ENCODE results near the gene CD6.

Gene CD6

DNA sequence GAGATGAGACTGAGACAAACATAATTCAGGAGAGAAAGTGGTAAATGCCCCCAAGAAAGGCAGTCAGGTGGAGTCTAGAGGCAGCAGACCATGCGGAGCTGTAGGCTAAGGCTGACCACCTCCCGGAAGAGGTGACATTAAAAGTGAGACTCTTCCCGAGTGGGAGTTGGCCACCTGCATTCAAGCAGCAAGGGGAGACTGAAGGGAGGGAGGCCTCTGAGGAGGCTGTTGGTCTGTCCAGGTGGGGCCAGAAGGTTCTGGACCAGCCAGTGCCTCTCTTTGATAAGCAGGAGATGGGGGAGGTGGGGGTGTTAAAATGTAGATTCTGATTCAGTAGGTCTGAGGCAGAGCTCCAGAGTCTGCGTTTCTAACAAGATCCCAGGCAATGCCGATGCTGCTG, 37.5 kb downstream of the CD6 start:
- DNase-seq (ENCODE audit: low spot score) = no peak

GRCh38 chr11:61009392-61010275, 38.2 kb downstream of the CD6 start:
- DNase-seq (ENCODE audit: low spot score) = no peak

DNA sequence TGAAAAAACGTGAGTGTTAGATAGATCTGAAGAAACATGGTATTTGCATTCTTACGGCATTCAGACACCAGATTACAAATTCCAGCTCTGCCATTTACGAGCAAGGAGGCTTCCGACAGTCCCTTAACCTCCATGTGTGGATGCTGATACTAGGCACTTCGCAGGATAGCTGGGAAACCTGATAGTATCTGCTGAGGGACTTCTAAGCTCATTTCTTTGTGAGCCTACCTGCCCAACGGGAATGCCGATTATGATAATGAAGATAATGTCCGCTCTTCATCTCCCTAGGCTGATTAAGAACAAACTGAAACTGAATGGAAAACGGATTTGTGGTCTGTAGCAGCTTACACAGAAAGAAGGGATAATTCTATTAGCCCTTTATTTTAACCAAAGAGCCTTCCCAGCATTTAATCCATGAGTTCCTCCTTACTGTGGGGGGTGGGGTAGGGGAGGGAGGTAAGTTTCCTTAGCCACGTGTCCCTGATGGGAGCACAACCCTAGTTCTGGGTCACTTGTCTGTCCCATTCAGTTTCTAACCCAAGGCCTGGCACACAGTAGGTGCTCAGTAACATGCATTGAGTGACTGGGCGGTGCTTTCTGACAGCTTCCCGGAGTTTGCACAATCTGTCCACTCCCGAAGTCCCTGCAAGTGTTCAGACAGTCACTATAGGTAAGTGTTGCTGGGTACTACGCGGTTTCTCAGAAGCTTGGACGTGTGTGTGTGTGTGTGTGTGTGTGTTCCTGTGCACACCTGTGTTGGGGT, 39.2 kb downstream of the CD6 start:
- DNase-seq (ENCODE audit: low spot score) = no peak

DNA sequence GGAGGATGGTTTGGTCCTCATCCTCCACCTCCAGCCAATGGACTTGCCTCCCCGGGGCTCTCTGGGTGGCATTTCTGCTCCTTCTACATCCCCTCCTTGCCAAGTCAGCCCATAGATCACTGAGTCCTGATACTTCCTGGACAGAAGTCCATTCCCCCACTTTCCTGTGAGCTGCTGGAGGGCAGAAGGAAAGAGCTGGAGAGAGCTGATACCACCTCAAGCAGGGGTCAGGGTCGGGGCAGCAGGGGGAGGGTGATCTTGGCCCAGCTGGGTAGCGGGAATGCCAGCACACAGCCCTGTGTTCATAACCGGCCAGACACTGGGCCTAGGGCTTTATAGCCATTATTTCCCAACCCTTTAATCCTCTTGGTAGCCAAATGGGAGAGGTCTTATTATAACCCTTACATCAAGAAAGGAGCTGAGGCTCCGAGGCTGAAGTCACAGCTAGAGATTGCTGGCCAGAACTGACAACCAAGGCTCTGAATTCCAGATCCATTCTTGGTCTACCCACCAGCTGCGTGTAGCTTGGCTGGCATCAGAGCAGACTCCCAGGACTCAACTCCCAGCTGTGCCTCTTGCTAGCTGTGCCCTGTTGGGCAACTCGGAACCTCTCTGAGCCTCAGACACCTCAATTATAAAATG, 39.9 kb downstream of the CD6 start:
- no peak for DNase-seq (ENCODE audit: low spot score)

DNA sequence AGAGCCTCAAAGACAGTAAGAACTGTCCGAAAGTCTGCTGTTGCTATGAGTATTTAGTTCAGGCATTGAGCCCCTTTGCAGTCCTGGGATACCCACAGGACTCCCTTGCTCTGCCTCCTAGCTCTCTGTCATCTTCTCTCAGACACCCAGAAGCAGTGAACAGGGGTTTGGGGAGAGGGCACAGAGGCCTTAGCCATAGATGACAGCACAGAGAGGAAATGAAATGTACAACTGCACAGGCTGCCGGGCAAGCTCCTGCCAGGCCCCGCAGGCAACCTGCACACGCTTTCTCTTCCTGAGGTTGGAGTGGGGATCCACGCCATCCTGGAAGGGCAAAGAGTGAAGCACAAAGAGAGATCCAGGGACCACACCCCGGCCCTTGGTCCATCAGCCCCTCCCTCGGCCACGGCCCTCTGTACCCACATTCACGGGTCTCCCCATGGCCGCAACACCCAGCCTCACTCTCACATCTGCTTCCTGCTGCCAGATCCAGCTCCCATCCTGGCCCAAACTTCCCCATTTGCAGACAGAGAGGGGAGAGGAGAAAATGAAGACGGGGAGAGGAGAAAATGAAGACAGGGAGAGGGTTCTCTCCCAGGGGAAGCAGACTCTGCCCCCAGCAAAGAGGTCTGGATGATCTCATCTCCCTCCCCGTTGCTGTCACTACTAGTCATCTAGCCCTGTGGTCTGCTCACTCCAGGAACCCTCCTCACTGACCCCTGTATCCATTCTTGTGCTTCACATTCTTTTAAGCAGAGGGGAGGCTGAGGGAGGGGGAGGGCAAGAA, 40.7 kb downstream of the CD6 start:
- DNase-seq (ENCODE audit: low spot score) = no peak

GRCh38 chr11:61012737-61013215, 41.3 kb downstream of the CD6 start:
- no peak for DNase-seq (ENCODE audit: low spot score)

GRCh38 chr11:61018059-61018458, 46.6 kb downstream of the CD6 start:
- no peak for DNase-seq (ENCODE audit: low spot score)

GRCh38 chr11:61019037-61019831, 47.8 kb downstream of the CD6 start:
- no peak for DNase-seq (ENCODE audit: low spot score)

DNA sequence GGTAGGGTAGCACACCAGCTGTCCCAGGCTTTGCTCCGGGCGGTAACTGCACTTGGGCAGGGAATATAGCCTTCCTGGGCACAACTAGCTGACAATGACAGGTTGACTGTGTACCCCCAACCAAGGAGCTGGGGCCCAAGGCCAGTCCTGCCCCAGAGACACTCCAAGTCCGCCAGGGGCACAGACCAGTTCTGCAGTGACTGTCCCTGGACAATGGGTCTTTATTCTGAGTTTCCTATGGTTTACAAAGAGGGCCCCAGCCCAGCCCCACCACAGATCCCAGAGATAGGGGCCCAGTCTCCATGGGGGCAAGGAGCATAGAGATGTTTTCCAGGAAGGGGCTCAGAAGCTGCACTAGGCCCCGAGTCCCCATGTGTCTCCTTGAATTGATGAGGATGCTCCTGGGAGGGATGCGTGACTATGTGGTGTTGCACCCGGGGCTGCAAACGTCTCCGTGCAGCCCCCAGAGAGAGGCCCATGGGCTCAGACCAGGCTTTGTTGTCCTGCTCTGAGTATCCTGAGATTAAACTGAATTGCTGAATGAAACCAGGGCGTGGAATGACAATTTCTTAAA, 48.4 kb downstream of the CD6 start:
- DNase-seq (ENCODE audit: low spot score) = no peak

DNA sequence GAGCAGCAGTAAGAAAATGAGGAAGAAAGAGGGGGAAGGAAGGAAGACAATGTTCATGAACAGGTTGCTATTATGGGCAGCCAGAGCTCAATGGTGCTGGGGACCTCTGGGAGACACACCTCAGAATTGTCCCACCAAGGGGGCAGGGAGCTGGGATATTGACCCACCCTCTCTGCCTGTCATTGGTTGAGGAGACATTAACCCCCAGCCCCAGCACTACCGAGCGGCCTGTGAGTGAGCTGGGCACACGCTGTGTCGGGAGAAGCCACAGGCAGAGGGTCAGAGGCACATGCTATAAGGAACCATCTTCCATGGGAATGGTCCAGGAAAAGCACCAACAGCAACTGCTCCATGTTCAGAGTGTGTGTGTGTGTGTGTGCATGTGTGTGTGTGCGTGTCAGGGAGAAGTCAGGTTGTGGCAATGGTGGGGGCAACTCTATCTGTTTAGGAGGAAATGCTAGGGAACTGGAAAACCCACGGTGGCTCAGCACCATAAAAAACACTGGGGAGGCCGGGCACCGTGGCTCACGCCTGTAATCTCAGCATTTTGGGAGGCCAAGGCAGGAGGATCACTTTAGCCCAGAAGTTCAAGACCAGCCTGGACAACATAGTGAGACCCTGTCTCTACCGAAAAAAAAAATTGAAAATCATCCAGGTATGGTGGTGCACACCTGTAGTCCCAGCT, 49.2 kb downstream of the CD6 start:
- no peak for DNase-seq (ENCODE audit: low spot score)

- DNase-seq (ENCODE audit: low spot score) = no peak
Observed at GRCh38 chr11:61021661-61022212, 50.3 kb downstream of the CD6 start.

GRCh38 chr11:61022311-61023085, 51.0 kb downstream of the CD6 start:
- DNase-seq (ENCODE audit: low spot score) = no peak

GRCh38 chr11:61023086-61023965, 51.8 kb downstream of the CD6 start:
- DNase-seq (ENCODE audit: low spot score) = no peak

DNA sequence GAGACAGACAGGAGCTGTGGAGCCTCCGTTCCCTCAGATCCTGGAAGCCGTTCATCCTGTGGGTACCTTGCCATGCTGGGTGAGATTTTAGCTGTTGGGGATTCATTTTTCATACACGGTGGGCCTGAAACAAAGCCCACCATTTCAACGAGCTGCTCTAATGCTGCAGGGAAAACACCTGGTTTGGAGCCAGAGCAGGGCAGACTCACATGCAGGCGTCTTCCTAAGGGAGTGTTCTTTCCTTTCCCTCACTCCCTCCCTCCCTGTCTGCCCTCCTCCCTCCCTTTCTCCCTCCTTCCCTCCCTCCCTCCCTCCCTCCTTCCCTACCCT, 52.5 kb downstream of the CD6 start:
- DNase-seq (ENCODE audit: low spot score) = no peak

- DNase-seq (ENCODE audit: low spot score) = no peak
Observed at GRCh38 chr11:61024938-61025820, 53.7 kb downstream of the CD6 start.

GRCh38 chr11:61025821-61026120, 54.3 kb downstream of the CD6 start:
- no peak for DNase-seq (ENCODE audit: low spot score)

Data from kidney capillary endothelial cell (primary cell).